K562 (cell line): ENCODE measurements around the gene DENND6B. TPM values are rescaled to one million over a fixed set of nuclear protein-coding genes. Genes with fewer than 3 reads are reported as not detected.

ENCODE experiments used
- CEBPB ChIP-seq: fragments of 450-650 bp; IDR thresholded peaks from 2 replicates; pipeline ENCODE4 v1.6.1; 2016; ENCODE audit warnings: missing genetic modification characterization, missing compliant biosample characterization
- CREB1 ChIP-seq, 2 experiments: sonication (generic) in 1 of 2; formaldehyde crosslinking in 1 of 2; IDR thresholded peaks; 2 replicates each; pipeline versions ENCODE4 v1.6.1 to v1.8.0; 2012 to 2022; ENCODE audit warnings: inconsistent platforms in 1 of 2, mild to moderate bottlenecking in 1 of 2, missing genetic modification reagents in 1 of 2, moderate library complexity in 1 of 2
- DDX20 ChIP-seq: fragments of 450-650 bp; IDR thresholded peaks from 2 replicates; pipeline ENCODE4 v1.6.1; 2016; ENCODE audit warnings: missing genetic modification characterization, low read depth, mild to moderate bottlenecking, missing compliant biosample characterization, moderate library complexity
- KAT8 ChIP-seq: fragments of 450-650 bp; IDR thresholded peaks from 2 replicates; pipeline ENCODE4 v1.6.1; 2016; ENCODE audit warnings: low read depth, mild to moderate bottlenecking
- NFIC ChIP-seq: fragments of 450-650 bp; IDR thresholded peaks from 2 replicates; pipeline ENCODE4 v1.6.1; 2017; ENCODE audit warnings: mild to moderate bottlenecking, inconsistent platforms
- SIN3B ChIP-seq: fragments of 450-650 bp; IDR thresholded peaks from 2 replicates; pipeline ENCODE4 v1.6.1; 2017; ENCODE audit warnings: low read depth, mild to moderate bottlenecking, moderate library complexity
- SMAD2 ChIP-seq: fragments of 150-350 bp; IDR thresholded peaks from 2 replicates; pipeline ENCODE4 v1.6.1; 2014; ENCODE audit warnings: low read depth, mild to moderate bottlenecking, low read length
- SMARCB1 ChIP-seq: IDR thresholded peaks from 2 replicates; pipeline ENCODE4 v1.6.1; 2011; ENCODE audit warnings: improper control_type of control experiment, low read depth; ENCODE audit not compliant: insufficient read length
- ZC3H11A ChIP-seq: IDR thresholded peaks from 2 replicates; pipeline ENCODE4 v1.6.1; 2012; ENCODE audit warnings: low read depth, low read length, improper control_type of control experiment
- ZNF253 ChIP-seq: fragments of 250-450 bp; sonication (Bioruptor Pico); conservative IDR thresholded peaks from 2 replicates; pipeline ENCODE4 v1.6.1; 2021; ENCODE audit warnings: mild to moderate bottlenecking
- ZNF3 ChIP-seq: fragments of 250-450 bp; sonication (Bioruptor Pico); IDR thresholded peaks from 2 replicates; pipeline ENCODE4 v1.5.0; 2021; ENCODE audit warnings: mild to moderate bottlenecking, moderate library complexity
- ZNF586 ChIP-seq: fragments of 450-650 bp; formaldehyde crosslinking; conservative IDR thresholded peaks from 2 replicates; pipeline ENCODE4 v1.4.0; 2020; ENCODE audit warnings: mild to moderate bottlenecking, moderate library complexity
- polyA plus RNA-seq, 8 experiments: library from polyadenylated mRNA; depleted of rRNA in 4 of 8; stranded (reverse) in 5 of 8; unstranded in 3 of 8; fragments of >200 nt; fragmentation: Nextera tagmentation in 2 of 8; fragmentation: Illumina TruSeq in 1 of 8; extraction: Ambion mirVana in 2 of 8; extraction: Trizol in 1 of 8; gene quantifications; 2 replicates each; pipeline versions ENCODE4 v1.2.1 to v1.2.3, GENCODE V29; 2011 to 2014; ENCODE audit warnings: inconsistent platforms in 1 of 8, missing spikeins in 1 of 8
- total RNA-seq, 7 experiments: library from RNA; depleted of rRNA in 6 of 7; stranded (reverse); fragments of >200 nt in 6 of 7; fragmentation: Illumina TruSeq in 2 of 7; extraction: Trizol in 2 of 7; gene quantifications; 2 replicates each; pipeline versions ENCODE4 v1.2.1 to v1.2.3, GENCODE V29; 2011 to 2021; ENCODE audit warnings: low replicate concordance in 1 of 7
- TF ChIP-seq, protein P1 (sequence below): sonication (generic); formaldehyde crosslinking; IDR thresholded peaks from 2 replicates; pipeline ENCODE4 v1.8.0; 2023; ENCODE audit warnings: mild to moderate bottlenecking, missing genetic modification reagents
- TF ChIP-seq, protein P2 (sequence below): sonication (generic); formaldehyde crosslinking; IDR thresholded peaks from 2 replicates; pipeline ENCODE4 v1.8.1; 2022; ENCODE audit warnings: missing genetic modification reagents
- TF ChIP-seq, protein P3 (sequence below), 2 experiments: fragments of 200-800 bp in 1 of 2; sonication (Bioruptor generic) in 1 of 2; sonication (generic) in 1 of 2; formaldehyde crosslinking in 1 of 2; IDR thresholded peaks in 1 of 2; conservative IDR thresholded peaks in 1 of 2; 2 replicates each; pipeline versions ENCODE4 v1.5.0 to v1.6.1; 2016 to 2020; ENCODE audit warnings: missing compliant biosample characterization in 1 of 2, missing genetic modification characterization in 1 of 2, missing genetic modification reagents in 1 of 2
- TF ChIP-seq, protein P4 (sequence below), 2 experiments: fragments of 250-450 bp in 1 of 2; fragments of 450-650 bp in 1 of 2; sonication (Bioruptor Pico) in 1 of 2; IDR thresholded peaks; 2 replicates each; pipeline versions ENCODE4 v1.6.1 to v1.8.0; 2016 to 2021; ENCODE audit warnings: mild to moderate bottlenecking in 2 of 2, moderate library complexity in 2 of 2, missing compliant biosample characterization in 1 of 2, missing genetic modification characterization in 1 of 2
- TF ChIP-seq, protein P5 (sequence below): fragments of 250-450 bp; sonication (Bioruptor Pico); IDR thresholded peaks from 2 replicates; pipeline ENCODE4 v1.4.0; 2020; ENCODE audit warnings: mild to moderate bottlenecking

DENND6B gene
- total and polyA plus RNA-seq, 9 of the 15 experiments (the other 6 are each of a cell fraction or from before 2014, with no cell fraction given) = 0.07 to 3.7 (median 1.5) TPM

DNA sequence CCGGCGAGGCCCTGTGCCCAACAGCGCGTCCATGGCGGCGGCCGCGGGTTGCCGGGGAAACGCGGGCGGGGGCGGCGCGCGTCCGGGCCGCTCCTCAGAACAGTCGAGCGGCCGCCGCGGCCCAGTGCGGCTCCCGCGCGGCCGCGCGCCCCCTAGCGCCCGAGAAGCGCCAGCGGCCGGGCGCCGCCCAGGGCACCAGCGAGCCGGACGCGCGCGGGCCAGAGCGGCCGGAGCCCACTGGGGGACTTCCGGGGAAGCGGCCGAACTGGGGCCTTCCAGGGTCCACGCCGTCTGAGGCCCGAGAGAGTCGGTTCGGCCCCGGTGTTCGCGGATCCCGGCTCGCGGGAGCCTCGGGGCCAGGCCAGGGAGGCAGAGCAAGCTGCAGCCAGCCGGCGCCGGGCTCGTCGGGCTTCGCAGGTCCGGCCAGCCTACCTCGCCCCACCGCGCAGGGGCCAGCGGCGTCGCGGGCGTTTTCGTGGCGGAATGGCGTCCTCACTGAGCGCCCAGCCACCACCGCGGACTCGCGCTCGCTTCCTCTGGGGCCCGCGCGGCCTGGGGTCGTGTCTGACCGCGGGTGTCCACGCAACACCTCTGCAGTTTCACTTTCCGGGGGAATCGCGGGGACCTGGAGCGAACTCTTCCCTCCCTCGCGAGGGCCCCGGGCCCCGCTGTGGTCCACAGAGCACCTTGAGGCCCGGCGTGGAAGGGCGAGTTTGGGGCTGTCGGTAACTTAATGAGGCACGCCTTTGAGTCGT, at the start of gene DENND6B (continued):
- TF ChIP-seq KAT8 = no peak
- no peak for TF ChIP-seq SMAD2
- TF ChIP-seq CEBPB = no peak
- no peak for TF ChIP-seq ZNF586
- peak; percentile 48; the same call in 1 of the 2 replicates for TF ChIP-seq SIN3B
- TF ChIP-seq DDX20 (tag) = no peak
- TF ChIP-seq, protein P1, sequence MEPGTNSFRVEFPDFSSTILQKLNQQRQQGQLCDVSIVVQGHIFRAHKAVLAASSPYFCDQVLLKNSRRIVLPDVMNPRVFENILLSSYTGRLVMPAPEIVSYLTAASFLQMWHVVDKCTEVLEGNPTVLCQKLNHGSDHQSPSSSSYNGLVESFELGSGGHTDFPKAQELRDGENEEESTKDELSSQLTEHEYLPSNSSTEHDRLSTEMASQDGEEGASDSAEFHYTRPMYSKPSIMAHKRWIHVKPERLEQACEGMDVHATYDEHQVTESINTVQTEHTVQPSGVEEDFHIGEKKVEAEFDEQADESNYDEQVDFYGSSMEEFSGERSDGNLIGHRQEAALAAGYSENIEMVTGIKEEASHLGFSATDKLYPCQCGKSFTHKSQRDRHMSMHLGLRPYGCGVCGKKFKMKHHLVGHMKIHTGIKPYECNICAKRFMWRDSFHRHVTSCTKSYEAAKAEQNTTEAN = no peak
- TF ChIP-seq ZNF3 = no peak
- TF ChIP-seq CREB1 (IDR thresholded peaks at IDR 0.05) = no peak
- TF ChIP-seq CREB1 (CRISPR knock-in tag; IDR thresholded peaks at IDR 0.05) = peak; percentile 58
- TF ChIP-seq, protein P2, sequence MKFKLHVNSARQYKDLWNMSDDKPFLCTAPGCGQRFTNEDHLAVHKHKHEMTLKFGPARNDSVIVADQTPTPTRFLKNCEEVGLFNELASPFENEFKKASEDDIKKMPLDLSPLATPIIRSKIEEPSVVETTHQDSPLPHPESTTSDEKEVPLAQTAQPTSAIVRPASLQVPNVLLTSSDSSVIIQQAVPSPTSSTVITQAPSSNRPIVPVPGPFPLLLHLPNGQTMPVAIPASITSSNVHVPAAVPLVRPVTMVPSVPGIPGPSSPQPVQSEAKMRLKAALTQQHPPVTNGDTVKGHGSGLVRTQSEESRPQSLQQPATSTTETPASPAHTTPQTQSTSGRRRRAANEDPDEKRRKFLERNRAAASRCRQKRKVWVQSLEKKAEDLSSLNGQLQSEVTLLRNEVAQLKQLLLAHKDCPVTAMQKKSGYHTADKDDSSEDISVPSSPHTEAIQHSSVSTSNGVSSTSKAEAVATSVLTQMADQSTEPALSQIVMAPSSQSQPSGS (CRISPR knock-in tag) = no peak
- TF ChIP-seq, protein P3, sequence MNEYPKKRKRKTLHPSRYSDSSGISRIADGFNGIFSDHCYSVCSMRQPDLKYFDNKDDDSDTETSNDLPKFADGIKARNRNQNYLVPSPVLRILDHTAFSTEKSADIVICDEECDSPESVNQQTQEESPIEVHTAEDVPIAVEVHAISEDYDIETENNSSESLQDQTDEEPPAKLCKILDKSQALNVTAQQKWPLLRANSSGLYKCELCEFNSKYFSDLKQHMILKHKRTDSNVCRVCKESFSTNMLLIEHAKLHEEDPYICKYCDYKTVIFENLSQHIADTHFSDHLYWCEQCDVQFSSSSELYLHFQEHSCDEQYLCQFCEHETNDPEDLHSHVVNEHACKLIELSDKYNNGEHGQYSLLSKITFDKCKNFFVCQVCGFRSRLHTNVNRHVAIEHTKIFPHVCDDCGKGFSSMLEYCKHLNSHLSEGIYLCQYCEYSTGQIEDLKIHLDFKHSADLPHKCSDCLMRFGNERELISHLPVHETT (CRISPR knock-in tag; conservative IDR thresholded peaks at IDR 0.05 in 1 of 2, IDR thresholded peaks at IDR 0.05 in 1 of 2) = no peak
- TF ChIP-seq NFIC = no peak
- TF ChIP-seq, protein P4, sequence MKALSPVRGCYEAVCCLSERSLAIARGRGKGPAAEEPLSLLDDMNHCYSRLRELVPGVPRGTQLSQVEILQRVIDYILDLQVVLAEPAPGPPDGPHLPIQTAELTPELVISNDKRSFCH (CRISPR knock-in tag; IDR thresholded peaks at IDR 0.05) = no peak
- TF ChIP-seq, protein P4 (tag; IDR thresholded peaks at IDR 0.05) = no peak
- no peak for TF ChIP-seq SMARCB1
- TF ChIP-seq ZC3H11A = no peak
- TF ChIP-seq ZNF253 (CRISPR knock-in tag) = no peak
- TF ChIP-seq, protein P5, sequence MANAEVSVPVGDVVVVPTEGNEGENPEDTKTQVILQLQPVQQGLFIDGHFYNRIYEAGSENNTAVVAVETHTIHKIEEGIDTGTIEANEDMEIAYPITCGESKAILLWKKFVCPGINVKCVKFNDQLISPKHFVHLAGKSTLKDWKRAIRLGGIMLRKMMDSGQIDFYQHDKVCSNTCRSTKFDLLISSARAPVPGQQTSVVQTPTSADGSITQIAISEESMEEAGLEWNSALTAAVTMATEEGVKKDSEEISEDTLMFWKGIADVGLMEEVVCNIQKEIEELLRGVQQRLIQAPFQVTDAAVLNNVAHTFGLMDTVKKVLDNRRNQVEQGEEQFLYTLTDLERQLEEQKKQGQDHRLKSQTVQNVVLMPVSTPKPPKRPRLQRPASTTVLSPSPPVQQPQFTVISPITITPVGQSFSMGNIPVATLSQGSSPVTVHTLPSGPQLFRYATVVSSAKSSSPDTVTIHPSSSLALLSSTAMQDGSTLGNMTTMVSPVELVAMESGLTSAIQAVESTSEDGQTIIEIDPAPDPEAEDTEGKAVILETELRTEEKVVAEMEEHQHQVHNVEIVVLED (CRISPR knock-in tag) = peak; percentile 2; the same call in 1 of the 2 replicates
